HG02870 (cell line): ENCODE results near the gene RBM25.

Experiments
- ATAC-seq: cut with Tn5 transposase; IDR thresholded peaks from one replicate; pipeline ENCODE4 v1.9.1; 2021; ENCODE audit warnings: mild to moderate bottlenecking, moderate library complexity; ENCODE audit not compliant: unreplicated experiment

RBM25 gene

DNA sequence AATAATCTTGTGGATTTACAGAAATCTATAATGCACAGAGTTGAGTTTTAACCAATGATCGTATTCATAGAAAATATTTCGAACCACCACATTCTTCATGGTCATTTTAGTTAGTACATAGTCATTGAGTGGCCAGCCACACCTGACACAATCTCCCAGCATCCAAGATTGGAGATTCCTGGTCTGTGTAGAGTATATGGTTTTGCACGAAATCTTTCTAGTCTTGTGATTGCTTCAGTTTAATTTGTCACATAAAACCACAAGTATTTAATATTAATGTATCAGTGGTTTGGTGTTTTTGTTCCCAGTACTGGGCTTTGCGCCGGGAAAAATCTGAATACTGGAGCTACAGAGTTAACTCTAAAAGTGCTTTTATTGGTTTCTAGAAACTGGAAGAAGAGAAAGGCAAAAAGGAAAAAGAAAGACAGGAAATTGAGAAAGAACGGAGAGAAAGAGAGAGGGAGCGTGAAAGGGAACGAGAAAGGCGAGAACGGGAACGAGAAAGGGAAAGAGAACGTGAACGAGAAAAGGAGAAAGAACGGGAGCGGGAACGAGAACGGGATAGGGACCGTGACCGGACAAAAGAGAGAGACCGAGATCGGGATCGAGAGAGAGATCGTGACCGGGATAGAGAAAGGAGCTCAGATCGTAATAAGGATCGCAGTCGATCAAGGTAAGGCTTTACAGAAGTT lies 44.6 kb downstream of the RBM25 start:
- ATAC-seq = no peak

DNA sequence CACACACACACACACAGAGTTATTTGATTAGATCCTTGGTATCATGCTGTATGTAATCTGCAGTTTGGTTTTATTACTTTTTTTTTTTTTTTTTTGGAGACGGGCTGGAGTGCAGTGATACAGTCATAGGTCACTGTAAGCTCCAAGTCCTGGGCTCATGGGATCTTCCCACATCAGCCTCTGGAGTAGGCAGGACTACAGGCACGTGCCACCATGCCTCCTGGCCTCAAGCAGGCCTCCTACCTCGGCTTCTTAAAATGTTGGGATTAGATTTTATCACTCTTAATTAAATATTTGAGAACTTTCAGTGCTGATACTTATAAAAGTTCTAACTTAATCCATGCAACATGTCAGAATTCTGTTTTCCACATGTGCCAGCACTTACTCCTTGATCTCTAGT lies 46.7 kb downstream of the RBM25 start:
- no peak for ATAC-seq

DNA sequence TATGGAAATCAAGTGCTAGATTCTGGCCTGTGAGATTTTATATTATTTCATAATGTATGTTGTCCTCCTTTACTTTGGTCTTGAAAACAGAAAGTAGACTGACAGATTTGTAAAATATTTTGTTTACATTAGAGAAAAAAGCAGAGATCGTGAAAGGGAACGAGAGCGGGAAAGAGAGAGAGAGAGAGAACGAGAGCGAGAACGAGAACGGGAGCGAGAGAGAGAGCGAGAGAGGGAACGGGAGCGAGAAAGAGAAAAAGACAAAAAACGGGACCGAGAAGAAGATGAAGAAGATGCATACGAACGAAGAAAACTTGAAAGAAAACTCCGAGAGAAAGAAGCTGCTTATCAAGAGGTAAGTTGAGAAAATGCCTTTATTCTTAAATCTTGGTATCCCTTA lies 47.4 kb downstream of the RBM25 start:
- no peak for ATAC-seq

- ATAC-seq = no peak
These were observed 57.8 kb downstream of the RBM25 start for GRCh38 chr14:73116079-73116665.

DNA sequence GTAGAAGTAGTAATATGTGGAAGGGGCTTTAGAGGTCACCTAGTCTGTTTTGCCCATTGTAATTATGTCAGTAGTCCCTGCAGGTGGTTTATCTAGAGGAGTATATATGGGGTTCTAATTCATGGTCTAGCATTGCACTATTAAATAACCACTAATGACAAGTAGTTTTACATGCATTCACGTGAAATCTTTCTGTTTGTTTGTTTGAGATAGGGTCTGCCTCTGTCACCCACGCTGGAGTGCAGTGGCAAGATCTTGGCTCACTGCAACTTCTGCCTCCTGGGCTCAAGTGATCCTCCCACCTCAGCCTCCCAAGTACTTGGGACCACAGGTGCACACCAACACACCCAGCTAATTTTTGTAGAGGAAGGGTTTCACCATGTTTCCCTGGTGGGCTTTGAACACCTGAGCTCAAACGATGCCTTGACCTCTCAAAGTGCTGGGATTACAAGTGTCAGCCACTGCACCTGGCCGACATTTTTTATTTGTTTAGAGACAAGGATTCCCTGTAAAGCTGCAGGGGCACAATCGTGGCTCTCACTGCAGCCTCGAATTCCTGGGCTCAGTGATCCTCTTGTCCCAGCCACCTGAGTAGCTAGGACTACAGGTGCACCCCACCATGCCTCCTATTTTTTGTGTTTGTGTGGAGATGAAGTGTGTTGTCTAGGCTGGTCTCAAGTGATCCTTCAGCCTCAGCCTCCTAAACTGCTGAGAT lies 66.0 kb downstream of the RBM25 start:
- no peak for ATAC-seq

- ATAC-seq = no peak
These were observed 66.8 kb downstream of the RBM25 start for GRCh38 chr14:73125169-73125588.

- ATAC-seq = no peak
These were observed 67.4 kb downstream of the RBM25 start for GRCh38 chr14:73125746-73126145.

DNA sequence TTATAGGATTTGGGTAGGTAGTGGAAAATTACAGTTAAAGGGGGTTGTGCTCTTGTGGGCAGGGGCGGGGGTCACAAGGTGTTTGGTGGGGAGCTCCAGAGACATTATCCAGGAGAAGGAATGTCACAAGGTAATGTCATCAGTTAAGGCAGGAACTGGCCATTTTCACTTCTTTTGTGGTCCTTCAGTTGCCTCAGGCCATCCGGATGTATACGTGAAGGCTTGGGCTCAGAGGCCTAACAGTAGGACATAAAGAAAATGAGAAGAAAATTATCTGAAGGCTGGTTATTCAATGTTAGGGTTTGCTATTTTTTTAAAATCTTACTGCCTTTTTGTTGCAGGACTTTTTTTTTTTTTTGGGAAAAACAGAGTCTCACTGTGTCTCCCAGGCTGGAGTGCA lies 75.5 kb downstream of the RBM25 start:
- no peak for ATAC-seq

DNA sequence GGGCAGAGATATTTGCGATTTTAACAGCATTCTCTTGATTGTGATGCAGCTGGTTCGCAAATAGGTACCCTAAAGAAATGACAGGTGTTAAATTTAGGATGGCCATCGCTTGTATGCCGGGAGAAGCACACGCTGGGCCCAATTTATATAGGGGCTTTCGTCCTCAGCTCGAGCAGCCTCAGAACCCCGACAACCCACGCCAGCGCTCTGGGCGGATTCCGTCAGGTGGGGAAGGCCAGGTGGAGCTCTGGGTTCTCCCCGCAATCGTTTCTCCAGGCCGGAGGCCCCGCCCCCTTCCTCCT lies 77.7 kb downstream of the RBM25 start:
- ATAC-seq = no peak

- peak; percentile 86 for ATAC-seq
These were observed 78.3 kb downstream of the RBM25 start, which contains the start of gene PSEN1 for GRCh38 chr14:73136387-73137225. Gene PSEN1 (plus strand): TSS chr14:73136507. CDS start chr14:73148020, 11,513 bp downstream.

DNA sequence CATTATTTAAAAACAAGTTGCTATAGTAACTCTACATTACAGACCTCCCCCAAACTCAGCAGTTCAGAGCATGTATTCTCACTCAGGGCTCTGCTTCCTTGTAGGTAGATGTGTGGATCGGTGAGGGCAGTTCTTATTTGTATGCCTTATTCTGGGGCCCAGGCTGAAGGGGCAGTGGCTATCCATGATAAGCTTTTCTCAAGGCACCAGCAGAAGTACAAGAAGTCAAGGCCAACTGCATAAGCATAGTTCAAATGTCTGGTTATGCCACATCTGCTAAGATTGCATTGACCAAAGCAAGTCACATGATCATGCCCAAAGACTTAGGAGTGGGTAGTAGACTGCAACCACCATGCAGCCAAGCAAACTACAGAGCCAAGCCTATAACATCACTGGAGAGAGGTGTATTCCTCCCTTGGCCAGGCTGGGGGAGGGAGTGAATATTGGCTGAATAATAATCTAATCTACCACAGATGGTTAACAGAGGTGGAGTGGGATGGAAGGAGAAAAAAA lies 82.5 kb downstream of the RBM25 start:
- no peak for ATAC-seq

DNA sequence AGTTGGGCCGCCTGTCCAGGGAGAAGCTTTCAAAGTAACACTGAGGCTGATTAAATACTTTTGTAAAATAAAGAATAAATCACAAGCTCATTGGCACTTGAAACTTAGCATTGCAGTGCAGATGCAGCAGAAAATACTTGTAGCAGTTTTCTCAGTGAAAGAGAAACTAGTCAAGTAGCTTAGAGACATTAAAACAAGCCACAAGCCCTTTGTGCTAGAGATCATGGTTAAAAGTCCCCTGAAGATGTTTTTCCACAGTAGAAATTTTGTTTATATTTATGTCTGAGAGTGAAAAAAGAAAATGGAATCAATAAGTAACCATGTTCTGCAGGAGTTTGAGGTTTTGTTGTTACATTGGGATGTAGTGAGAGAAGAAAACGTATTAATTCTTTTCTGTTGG lies 83.9 kb downstream of the RBM25 start:
- no peak for ATAC-seq

GRCh38 chr14:73143003-73143402 lies 84.7 kb downstream of the RBM25 start:
- no peak for ATAC-seq

DNA sequence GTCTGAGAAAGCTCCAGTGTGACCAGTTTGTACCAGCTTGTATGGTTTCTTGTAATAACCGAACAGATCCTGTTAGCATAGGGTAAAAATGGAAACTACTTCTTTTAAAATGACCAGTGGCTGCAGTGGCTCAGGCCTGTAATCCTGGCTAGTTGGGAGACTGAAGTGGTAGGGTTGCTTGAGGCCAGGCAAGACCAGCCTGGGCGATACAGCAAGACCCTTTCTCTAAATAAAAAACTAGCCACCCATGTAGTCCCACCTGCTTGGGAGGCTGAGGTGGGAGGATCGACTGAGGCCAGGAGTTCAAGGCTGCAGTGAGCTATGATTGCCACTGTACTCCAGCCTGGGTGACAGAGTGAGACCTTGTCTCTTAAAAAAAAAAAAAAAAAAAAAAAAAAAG lies 85.3 kb downstream of the RBM25 start:
- no peak for ATAC-seq

DNA sequence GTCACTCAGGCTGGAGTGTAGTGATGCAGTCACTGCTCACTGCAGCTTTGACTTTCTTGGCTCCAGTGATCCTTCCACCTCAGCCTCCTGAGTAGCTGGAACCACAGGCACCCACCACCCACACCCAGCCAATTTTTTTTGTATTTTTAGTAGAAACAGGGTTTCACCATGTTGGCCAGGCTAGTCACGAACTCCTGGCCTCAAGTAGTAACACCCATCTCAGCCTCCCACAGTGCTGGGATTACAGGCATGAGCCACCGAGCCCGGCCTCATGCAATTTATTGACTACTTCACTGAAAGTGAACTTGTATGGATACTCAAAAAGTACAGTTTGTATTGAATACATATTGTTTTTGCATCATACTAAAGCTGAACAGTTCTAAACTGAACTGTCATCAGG lies 87.0 kb downstream of the RBM25 start:
- no peak for ATAC-seq

DNA sequence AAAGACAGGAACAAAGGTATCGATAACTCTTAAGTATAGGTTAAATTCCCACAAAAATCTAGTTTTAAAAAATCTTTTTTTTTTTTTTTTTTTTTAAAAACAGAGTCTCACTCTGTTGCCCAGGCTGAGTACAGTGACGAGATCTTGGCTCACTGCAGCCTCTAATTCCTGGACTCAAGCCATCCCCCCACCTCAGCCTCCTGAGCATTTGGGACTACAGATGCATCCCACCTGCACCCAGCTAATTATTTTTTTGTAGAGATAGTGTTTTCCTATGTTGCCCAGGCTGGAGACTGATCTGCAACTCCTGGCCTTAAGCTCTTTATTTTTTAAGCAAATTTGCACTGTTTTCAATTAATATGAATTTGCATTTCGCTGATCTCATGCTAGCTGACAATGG lies 87.8 kb downstream of the RBM25 start:
- ATAC-seq = no peak

- ATAC-seq = no peak
These were observed 91.4 kb downstream of the RBM25 start for GRCh38 chr14:73149753-73150152.

DNA sequence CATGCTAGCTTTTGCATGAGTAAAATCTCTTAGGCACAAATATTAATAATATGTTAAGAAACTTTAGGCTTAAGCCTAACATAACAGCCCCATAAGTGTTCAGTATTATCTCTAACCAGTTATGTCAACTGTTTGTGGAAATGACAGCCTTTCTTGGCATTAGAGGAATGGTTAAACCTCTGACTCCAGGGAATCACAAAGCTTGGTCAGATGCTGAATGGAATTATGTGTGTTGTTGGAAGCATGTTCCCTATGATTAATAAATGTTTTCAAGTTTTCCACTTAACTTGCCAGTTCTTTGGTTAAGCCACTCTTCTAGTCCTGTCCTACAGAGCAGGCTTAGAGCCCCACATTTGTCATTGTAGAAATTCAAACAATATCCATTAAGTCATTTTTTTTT lies 94.9 kb downstream of the RBM25 start:
- ATAC-seq = no peak

DNA sequence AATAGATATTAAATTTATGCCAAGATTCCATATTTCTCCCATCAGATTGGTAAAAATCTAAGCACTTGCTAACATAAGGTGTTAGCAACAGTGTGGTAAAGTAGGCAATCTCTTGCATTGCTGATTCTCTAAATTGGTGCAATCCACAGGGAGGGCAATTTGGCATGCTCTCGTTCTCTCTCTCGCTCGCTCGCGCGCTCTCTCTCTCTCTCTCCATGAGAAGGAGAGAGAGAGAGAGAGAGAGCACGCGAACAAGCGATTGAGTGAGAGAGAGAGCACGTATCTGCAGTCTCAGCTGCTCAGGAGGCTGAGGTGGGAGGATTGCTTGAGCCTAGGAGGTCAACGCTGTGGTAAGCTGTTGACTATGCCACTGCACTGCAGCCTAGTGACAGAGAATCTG lies 103.9 kb downstream of the RBM25 start:
- no peak for ATAC-seq

- ATAC-seq = no peak
These were observed 108.1 kb downstream of the RBM25 start for GRCh38 chr14:73166399-73166798.

- ATAC-seq = no peak
These were observed 109.4 kb downstream of the RBM25 start for GRCh38 chr14:73167727-73168126.
